OCI-LY1 (cell line): ENCODE data around the gene PSD4.

Experiments
- H2AFZ ChIP-seq: fragments of 200-600 bp; sonication (generic), shearing (Covaris generic); 2 replicates; pipeline ENCODE4 v1.6.0; 2014; ENCODE audit warnings: antibody characterized with exemption, mild to moderate bottlenecking, low read length
- H3F3A ChIP-seq: fragments of 200-600 bp; sonication (generic), shearing (Covaris generic); 2 replicates; pipeline ENCODE4 v1.6.0; 2014; ENCODE audit warnings: mild to moderate bottlenecking, antibody characterized with exemption, low read length, moderate library complexity; ENCODE audit not compliant: insufficient read depth
- H3K27ac ChIP-seq: fragments of 200-600 bp; sonication (generic); 2 replicates; pipeline ENCODE4 v1.5.1; 2014; ENCODE audit warnings: low read length, mixed run types, mild to moderate bottlenecking, low read depth; ENCODE audit not compliant: poor library complexity, severe bottlenecking
- H3K27me3 ChIP-seq: fragments of 200-600 bp; sonication (generic); 2 replicates; pipeline ENCODE4 v1.6.0; 2014; ENCODE audit warnings: antibody characterized with exemption, mild to moderate bottlenecking, low read length, moderate library complexity; ENCODE audit not compliant: insufficient read depth
- H3K36me3 ChIP-seq: fragments of 200-600 bp; sonication (generic); 2 replicates; pipeline ENCODE4 v1.6.1; 2014; ENCODE audit warnings: mild to moderate bottlenecking, antibody characterized with exemption, low read length, moderate library complexity, mixed read lengths; ENCODE audit not compliant: insufficient read depth
- H3K4me1 ChIP-seq: fragments of 200-600 bp; sonication (generic); 2 replicates; pipeline ENCODE4 v1.5.1; 2014; ENCODE audit warnings: mild to moderate bottlenecking, low read length, moderate library complexity; ENCODE audit not compliant: insufficient read depth, severe bottlenecking
- H3K4me2 ChIP-seq: fragments of 200-600 bp; sonication (generic), shearing (Covaris generic); 2 replicates; pipeline ENCODE4 v1.6.1; 2014; ENCODE audit warnings: low read length
- H3K4me3 ChIP-seq: fragments of 200-600 bp; sonication (generic); 2 replicates; pipeline ENCODE4 v1.5.1; 2014; ENCODE audit warnings: low read length, low read depth, mild to moderate bottlenecking, mixed read lengths; ENCODE audit not compliant: poor library complexity, severe bottlenecking
- H3K79me2 ChIP-seq: fragments of 200-600 bp; shearing (Covaris generic); 2 replicates; pipeline ENCODE4 v1.6.1; 2016; ENCODE audit warnings: mixed run types, low read length, mixed read lengths; ENCODE audit not compliant: insufficient read depth
- H3K9ac ChIP-seq: fragments of 200-600 bp; sonication (generic), shearing (Covaris generic); 2 replicates; pipeline ENCODE4 v1.6.1; 2014; ENCODE audit warnings: mild to moderate bottlenecking, low read length, mixed read lengths
- H3K9me2 ChIP-seq: fragments of 200-600 bp; sonication (generic), shearing (Covaris generic); 2 replicates; pipeline ENCODE4 v1.6.1; 2014; ENCODE audit warnings: low read depth, mild to moderate bottlenecking, low read length, mixed read lengths
- H3K9me3 ChIP-seq: fragments of 200-600 bp; shearing (Covaris generic); 2 replicates; pipeline ENCODE4 v1.6.1; 2014; ENCODE audit warnings: low read length, mixed read lengths
- H4K20me1 ChIP-seq: fragments of 200-600 bp; sonication (generic), shearing (Covaris generic); 2 replicates; pipeline ENCODE4 v1.6.0; 2016; ENCODE audit warnings: mild to moderate bottlenecking, low read length; ENCODE audit not compliant: insufficient read depth
- CTCF ChIP-seq: fragments of 200-600 bp; sonication (generic), shearing (Covaris generic); IDR thresholded peaks from 2 replicates; pipeline ENCODE4 v1.5.1; 2017; ENCODE audit warnings: mild to moderate bottlenecking, antibody characterized with exemption, low read length, moderate library complexity, mixed read lengths
- EZH2 ChIP-seq: fragments of 200-600 bp; sonication (generic), shearing (Covaris generic); IDR thresholded peaks from 2 replicates; pipeline ENCODE4 v1.8.0; 2017; ENCODE audit warnings: borderline replicate concordance, mixed run types, mild to moderate bottlenecking, antibody characterized with exemption, low read length, moderate library complexity, mixed read lengths

The PSD4 gene

GRCh38 chr2:113216891-113217454 lies 43.2 kb downstream of the PSD4 start:
- Histone ChIP-seq H3K9ac (no peak overlapping the region), H3K36me3 (no peaks in the 10 kb centered on the region), H4K20me1 (no peaks in the 10 kb centered on the region), H3K4me1 (no peaks in the 10 kb centered on the region), H3K79me2 (no peaks in the 10 kb centered on the region), H3F3A (no peaks in the 10 kb centered on the region), H3K9me2 (no peaks in the 10 kb centered on the region), H3K27me3 (no peaks in the 10 kb centered on the region), H3K27ac (no peak overlapping the region), H2AFZ (no peak overlapping the region), H3K9me3 (no peaks in the 10 kb centered on the region), H3K4me3 (no peak overlapping the region), H3K4me2 (no peak overlapping the region)
- TF ChIP-seq EZH2, result no peak
- TF ChIP-seq CTCF, result no peak

DNA sequence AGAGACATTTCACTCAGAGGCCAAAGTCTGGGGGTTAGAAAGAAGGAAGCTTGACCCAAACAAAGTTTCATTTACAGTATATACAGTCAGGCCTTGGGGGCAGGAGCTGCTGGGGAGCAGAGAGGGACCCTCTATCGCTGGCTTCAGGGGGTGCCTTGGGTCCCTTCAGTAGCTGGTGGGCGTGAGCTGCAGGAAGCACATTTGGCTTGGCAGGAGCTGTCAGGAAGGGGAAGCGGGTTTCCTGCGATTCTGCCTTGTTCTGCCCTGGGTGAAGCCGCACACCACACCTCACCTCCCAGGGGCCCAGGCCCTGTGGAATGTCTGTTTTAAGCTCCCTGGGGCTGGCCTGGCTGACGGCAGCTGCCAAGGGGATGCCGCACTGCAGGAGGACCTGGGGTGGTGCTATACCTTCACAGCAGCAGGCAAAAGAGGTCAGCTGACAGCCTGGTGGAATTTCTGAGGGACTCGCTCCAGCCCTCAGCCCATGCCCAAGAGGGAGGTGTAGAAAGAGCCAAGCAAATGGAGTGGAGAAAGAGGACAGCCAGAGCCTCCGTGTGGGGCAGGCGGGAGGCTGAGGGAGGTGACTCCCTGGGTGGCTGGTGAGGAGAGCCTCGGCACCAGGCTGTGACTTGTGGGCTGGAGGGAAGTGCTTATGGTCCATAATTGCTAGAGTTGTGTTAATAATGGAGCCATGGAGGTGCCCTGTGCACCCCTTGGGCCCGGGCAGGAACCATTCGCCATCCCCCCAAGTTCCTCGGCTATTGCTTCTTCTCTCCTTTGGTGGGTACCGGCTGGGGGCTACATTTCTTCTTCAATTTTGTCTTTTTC lies 43.9 kb downstream of the PSD4 start:
- Histone ChIP-seq H4K20me1 (no peaks in the 10 kb centered on the region), H3K9ac (no peak overlapping the region), H2AFZ (no peak overlapping the region), H3K27ac (no peak overlapping the region), H3K9me3 (no peaks in the 10 kb centered on the region), H3K9me2 (no peaks in the 10 kb centered on the region), H3K4me2 (no peak overlapping the region), H3K4me3 (no peak overlapping the region), H3F3A (no peaks in the 10 kb centered on the region), H3K36me3 (no peaks in the 10 kb centered on the region), H3K4me1 (no peaks in the 10 kb centered on the region), H3K27me3 (no peaks in the 10 kb centered on the region), H3K79me2 (no peaks in the 10 kb centered on the region)
- TF ChIP-seq EZH2, result no peak
- TF ChIP-seq CTCF, result no peak

- Histone ChIP-seq H3K27me3 (no peaks in the 10 kb centered on the region), H3K9ac (no peak overlapping the region), H3K4me3 (no peak overlapping the region), H3K4me1 (no peaks in the 10 kb centered on the region), H3K36me3 (no peaks in the 10 kb centered on the region), H4K20me1 (no peaks in the 10 kb centered on the region), H2AFZ (no peak overlapping the region), H3K79me2 (no peaks in the 10 kb centered on the region), H3F3A (no peaks in the 10 kb centered on the region), H3K4me2 (no peak overlapping the region), H3K27ac (no peak overlapping the region), H3K9me2 (no peaks in the 10 kb centered on the region), H3K9me3 (no peaks in the 10 kb centered on the region)
- TF ChIP-seq EZH2 (no peak), CTCF (no peak)
Observed at GRCh38 chr2:113218283-113219091, 44.7 kb downstream of the PSD4 start.
